HCT116 (cell line): ENCODE data around the gene IL1R2. TPM values are rescaled to one million over a fixed set of nuclear protein-coding genes. Genes with fewer than 3 reads are reported as not detected.

Source experiments
- ATAC-seq: fragments of 200-7000 bp; cut with Tn5 transposase; 2 replicates; pipeline ENCODE4 v1.9.1; 2020; ENCODE audit warnings: mild to moderate bottlenecking, moderate library complexity
- BruUV-seq: library from RNA; stranded (reverse); fragments of 400-500 nt; replicated peaks from 2 replicates; lab custom pipeline; 2021; lab: Mats Ljungman, UMichigan
- CTCF ChIA-PET: fragments of 300-600 bp; sonication (Branson Sonifier 250); formaldehyde crosslinking; loops from one replicate; lab custom pipeline; 2021; ENCODE audit warnings: antibody characterized with exemption; lab: Charles Lee
- POLR2A ChIA-PET: fragments of 300-600, 350-600 bp; sonication (Branson Sonifier 250); formaldehyde crosslinking; loops from one replicate; lab custom pipeline; 2021; ENCODE audit warnings: antibody characterized with exemption; lab: Charles Lee
- RAD21 ChIA-PET, 2 experiments: fragments of 300-600 bp; sonication (Branson Sonifier 250); formaldehyde crosslinking; loops; one replicate each; lab custom pipeline; 2023; ENCODE audit warnings: low total read pairs in 2 of 2; ENCODE audit not compliant: uncharacterized antibody in 2 of 2, unreplicated experiment in 2 of 2, low non-redundant PET in 1 of 2; lab: Charles Lee
- DNase-seq: peaks from one replicate; pipeline ENCODE4 v3.0.0-alpha.2; 2010; ENCODE audit warnings: low read depth, low spot score
- H2AFZ ChIP-seq: fragments of 200-600 bp; shearing (Covaris generic), sonication (generic); 2 replicates; pipeline ENCODE4 v1.6.1; 2017; ENCODE audit warnings: low read depth, mixed run types, mixed read lengths, antibody characterized with exemption, low read length; ENCODE audit not compliant: poor library complexity, severe bottlenecking
- H3K27ac ChIP-seq: 2 replicates; pipeline ENCODE4 v1.5.1; 2012; ENCODE audit warnings: low read depth, low read length
- H3K27me3 ChIP-seq: fragments of 200-600 bp; sonication (generic); 2 replicates; pipeline ENCODE4 v1.6.1; 2016; ENCODE audit warnings: mixed run types, low read length, mixed read lengths; ENCODE audit not compliant: insufficient read depth
- H3K36me3 ChIP-seq, 2 experiments: fragments of 200-500 bp in 1 of 2; fragments of 200-600 bp in 1 of 2; sonication (Bioruptor generic) in 1 of 2; sonication (generic) in 1 of 2; 2 replicates each; pipeline versions ENCODE4 v1.5.1 to v1.6.1; 2014 to 2016; ENCODE audit warnings: low read length in 2 of 2, inconsistent platforms in 1 of 2, mixed read lengths in 1 of 2, mixed run types in 1 of 2; ENCODE audit not compliant: insufficient read depth in 2 of 2, control insufficient read depth in 1 of 2
- H3K4me1 ChIP-seq, 2 experiments: fragments of 200-600 bp in 1 of 2; sonication (generic) in 1 of 2; 2 replicates each; pipeline versions ENCODE4 v1.5.1 to v1.6.1; 2012 to 2017; ENCODE audit warnings: low read length in 2 of 2, inconsistent platforms in 1 of 2, mild to moderate bottlenecking in 1 of 2, mixed read lengths in 1 of 2, mixed run types in 1 of 2, moderate library complexity in 1 of 2; ENCODE audit not compliant: insufficient read depth in 2 of 2, control insufficient read depth in 1 of 2
- H3K4me2 ChIP-seq: fragments of 200-600 bp; sonication (generic); 2 replicates; pipeline ENCODE4 v1.6.1; 2017; ENCODE audit warnings: mixed run types, low read length, mixed read lengths
- H3K4me3 ChIP-seq, 2 experiments: fragments of 200-600 bp in 1 of 2; sonication (generic) in 1 of 2; replicated peaks in 1 of 2; 2 replicates each; pipeline ENCODE4 v1.5.1; 2011 to 2016; ENCODE audit warnings: low read length in 2 of 2, control low read depth in 1 of 2, low read depth in 1 of 2, mild to moderate bottlenecking in 1 of 2, mixed read lengths in 1 of 2, mixed run types in 1 of 2
- H3K79me2 ChIP-seq: fragments of 200-600 bp; sonication (generic); 2 replicates; pipeline ENCODE4 v1.6.1; 2017; ENCODE audit warnings: mild to moderate bottlenecking, mixed run types, low read length, moderate library complexity, mixed read lengths; ENCODE audit not compliant: insufficient read depth
- H3K9ac ChIP-seq: fragments of 200-600 bp; sonication (generic); 2 replicates; pipeline ENCODE4 v1.6.1; 2016; ENCODE audit warnings: low read length, mixed read lengths
- H3K9me2 ChIP-seq: fragments of 200-600 bp; sonication (generic), shearing (Covaris generic); 2 replicates; pipeline ENCODE4 v1.6.1; 2017; ENCODE audit warnings: mixed run types, mild to moderate bottlenecking, moderate library complexity; ENCODE audit not compliant: insufficient read depth
- H3K9me3 ChIP-seq, 2 experiments: fragments of 200-500 bp in 1 of 2; fragments of 200-600 bp in 1 of 2; sonication (Bioruptor generic) in 1 of 2; sonication (generic) in 1 of 2; 2 replicates each; pipeline ENCODE4 v1.6.1; 2014 to 2017; ENCODE audit warnings: low read length in 2 of 2, mixed read lengths in 2 of 2, inconsistent platforms in 1 of 2, low read depth in 1 of 2, mild to moderate bottlenecking in 1 of 2, mixed run types in 1 of 2, moderate library complexity in 1 of 2; ENCODE audit not compliant: control insufficient read depth in 1 of 2, insufficient read depth in 1 of 2
- H4K20me1 ChIP-seq: fragments of 200-600 bp; sonication (generic), shearing (Covaris generic); 2 replicates; pipeline ENCODE4 v1.6.1; 2017; ENCODE audit warnings: mixed run types, mild to moderate bottlenecking, moderate library complexity; ENCODE audit not compliant: insufficient read depth
- CBX3 ChIP-seq: IDR thresholded peaks from 2 replicates; pipeline ENCODE4 v1.6.1; 2012; ENCODE audit warnings: low read depth
- EGR1 ChIP-seq: IDR thresholded peaks from 2 replicates; pipeline ENCODE4 v1.6.1; 2012; ENCODE audit warnings: low read depth
- FOSL1 ChIP-seq: IDR thresholded peaks from 2 replicates; pipeline ENCODE4 v1.6.1; 2012; ENCODE audit warnings: low read depth
- POLR2AphosphoS5 ChIP-seq: IDR thresholded peaks from 2 replicates; pipeline ENCODE4 v1.6.1; 2011; ENCODE audit warnings: mild to moderate bottlenecking, low read depth, low read length, moderate library complexity
- SIN3A ChIP-seq: IDR thresholded peaks from 2 replicates; pipeline ENCODE4 v1.6.1; 2012; ENCODE audit warnings: low read depth
- SP1 ChIP-seq: IDR thresholded peaks from 2 replicates; pipeline ENCODE4 v1.6.1; 2012; ENCODE audit warnings: low read depth
- ZNF274 ChIP-seq: fragments of 200-500 bp; sonication (Bioruptor generic); IDR thresholded peaks from 2 replicates; pipeline ENCODE4 v1.6.1; 2014; ENCODE audit warnings: mild to moderate bottlenecking, low read depth, low read length, inconsistent platforms
- intact Hi-C: fragments of 100-400 bp; cut with micrococcal nuclease; formaldehyde crosslinking; loops from 2 replicates; pipeline ENCODE4 v1.10.0; 2022
- total RNA-seq: library from RNA; stranded (reverse); gene quantifications from one replicate; pipeline ENCODE4 v1.2.1, GENCODE V29; 2021; ENCODE audit not compliant: unreplicated experiment
- TF ChIP-seq, protein P1 (sequence below): IDR thresholded peaks from 2 replicates; pipeline ENCODE4 v1.6.1; 2012
- TF ChIP-seq, protein P2 (sequence below), 3 experiments: fragments of 200-600 bp in 1 of 3; sonication (generic) in 1 of 3; IDR thresholded peaks in 2 of 3; conservative IDR thresholded peaks in 1 of 3; 2 replicates each; pipeline ENCODE4 v1.5.1; 2012 to 2017; ENCODE audit warnings: low read depth in 2 of 3, low read length in 2 of 3, antibody characterized with exemption in 1 of 3, borderline replicate concordance in 1 of 3, control low read depth in 1 of 3, mild to moderate bottlenecking in 1 of 3, mixed read lengths in 1 of 3, mixed run types in 1 of 3, moderate library complexity in 1 of 3; ENCODE audit not compliant: insufficient read depth in 1 of 3
- TF ChIP-seq, protein P3 (sequence below): IDR thresholded peaks from 2 replicates; pipeline ENCODE4 v1.6.1; 2012

Gene IL1R2
- total RNA-seq, 1 experiment from 2014 or later: 0.52 TPM

DNA sequence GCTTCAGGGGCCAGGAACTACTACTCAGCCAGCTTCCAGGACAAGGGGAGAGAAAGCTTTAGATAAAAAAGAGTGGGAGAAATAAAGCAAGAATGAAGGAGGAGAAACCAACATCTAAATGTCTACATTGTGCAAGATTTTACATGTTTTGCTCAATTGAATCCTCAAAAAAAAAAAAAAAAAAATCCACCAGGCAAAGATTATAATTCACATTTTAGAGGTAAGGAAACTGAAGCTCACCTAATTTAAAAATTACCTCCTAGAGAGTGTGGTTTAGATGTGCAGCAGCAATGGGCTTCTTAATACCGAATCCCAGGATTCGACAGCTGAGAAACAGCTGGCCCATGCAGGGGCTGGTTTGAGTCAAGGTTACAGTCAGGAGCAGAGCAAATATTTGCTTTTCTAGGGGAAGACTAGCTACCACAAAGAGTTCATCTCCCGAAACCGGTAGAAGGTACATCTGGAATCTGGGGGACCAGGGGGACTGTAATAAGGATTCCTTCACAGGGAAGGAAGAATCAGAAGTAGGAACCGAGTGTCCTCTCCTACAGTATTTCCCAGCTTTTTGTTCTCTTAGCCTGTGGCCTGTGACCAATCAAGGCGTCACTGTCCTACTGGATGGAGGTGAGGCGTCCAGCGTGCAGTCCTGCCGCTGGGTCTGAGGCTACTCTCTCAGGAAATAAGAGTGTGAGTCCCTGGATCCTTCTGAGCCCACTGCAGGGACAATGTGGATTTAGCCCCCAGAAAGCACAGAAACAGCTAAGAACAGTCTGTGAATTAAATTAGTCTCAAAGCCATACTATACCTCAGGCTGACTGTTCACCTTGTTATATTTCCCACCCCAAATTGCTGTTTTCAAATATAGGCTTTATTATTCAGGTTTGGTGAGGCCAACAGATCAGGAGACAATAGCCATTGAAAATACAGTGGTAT, 42.3 kb downstream of the IL1R2 start:
- Histone ChIP-seq H4K20me1 (no peaks in the 10 kb centered on the region), H3K9ac (no peak overlapping the region), H3K4me2 (0 out of 2 replicates have a peak overlapping the region, but pooled peaks have one; percentile 2), H3K27ac (no peak overlapping the region), H3K9me2 (no peaks in the 10 kb centered on the region), H3K36me3 (no peaks in the 10 kb centered on the region), H2AFZ (no peak overlapping the region), H3K4me3 (no peak overlapping the region), H3K79me2 (no peaks in the 10 kb centered on the region), H3K27me3 (no peaks in the 10 kb centered on the region), H3K9me3 (no peaks in the 10 kb centered on the region), H3K4me1 (peaks cover 9 to 11% of the 10 kb centered on the region in 2 experiments; a peak in 3 of 4 replicates)
- no peak for ATAC-seq
- no TSS peak for BruUV-seq
- TF ChIP-seq SP1 (no peak), SIN3A (no peak), FOSL1 (no peak), POLR2AphosphoS5 (no peak), ZNF274 (no peak), EGR1 (no peak), CBX3 (no peak)
- TF ChIP-seq, protein P1, sequence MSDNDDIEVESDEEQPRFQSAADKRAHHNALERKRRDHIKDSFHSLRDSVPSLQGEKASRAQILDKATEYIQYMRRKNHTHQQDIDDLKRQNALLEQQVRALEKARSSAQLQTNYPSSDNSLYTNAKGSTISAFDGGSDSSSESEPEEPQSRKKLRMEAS: no peak
- TF ChIP-seq, protein P2, sequence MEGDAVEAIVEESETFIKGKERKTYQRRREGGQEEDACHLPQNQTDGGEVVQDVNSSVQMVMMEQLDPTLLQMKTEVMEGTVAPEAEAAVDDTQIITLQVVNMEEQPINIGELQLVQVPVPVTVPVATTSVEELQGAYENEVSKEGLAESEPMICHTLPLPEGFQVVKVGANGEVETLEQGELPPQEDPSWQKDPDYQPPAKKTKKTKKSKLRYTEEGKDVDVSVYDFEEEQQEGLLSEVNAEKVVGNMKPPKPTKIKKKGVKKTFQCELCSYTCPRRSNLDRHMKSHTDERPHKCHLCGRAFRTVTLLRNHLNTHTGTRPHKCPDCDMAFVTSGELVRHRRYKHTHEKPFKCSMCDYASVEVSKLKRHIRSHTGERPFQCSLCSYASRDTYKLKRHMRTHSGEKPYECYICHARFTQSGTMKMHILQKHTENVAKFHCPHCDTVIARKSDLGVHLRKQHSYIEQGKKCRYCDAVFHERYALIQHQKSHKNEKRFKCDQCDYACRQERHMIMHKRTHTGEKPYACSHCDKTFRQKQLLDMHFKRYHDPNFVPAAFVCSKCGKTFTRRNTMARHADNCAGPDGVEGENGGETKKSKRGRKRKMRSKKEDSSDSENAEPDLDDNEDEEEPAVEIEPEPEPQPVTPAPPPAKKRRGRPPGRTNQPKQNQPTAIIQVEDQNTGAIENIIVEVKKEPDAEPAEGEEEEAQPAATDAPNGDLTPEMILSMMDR (IDR thresholded peaks at IDR 0.05 in 2 of 3, conservative IDR thresholded peaks at IDR 0.05 in 1 of 3; ENCODE audit: borderline replicate concordance in 1 of 3, insufficient read depth in 1 of 3, low read depth in 2 of 3, low read length in 2 of 3): no peak
- TF ChIP-seq, protein P3, sequence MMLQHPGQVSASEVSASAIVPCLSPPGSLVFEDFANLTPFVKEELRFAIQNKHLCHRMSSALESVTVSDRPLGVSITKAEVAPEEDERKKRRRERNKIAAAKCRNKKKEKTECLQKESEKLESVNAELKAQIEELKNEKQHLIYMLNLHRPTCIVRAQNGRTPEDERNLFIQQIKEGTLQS: no peak
- ChIA-PET CTCF (interaction anchor here (2.3 kb wide), 1 partner anchor 207 kb away, joined by 8 read pairs; no protein-coding TSS in a partner anchor), RAD21 (no interaction called here), POLR2A (no interaction called here)
- no peak for DNase-seq
- intact Hi-C loops: no loop called here
